K562 (cell line): ENCODE measurements around the gene ALG6. TPM values are rescaled to one million over a fixed set of nuclear protein-coding genes. Genes with fewer than 3 reads are reported as not detected.

Experiments used
- MTA1 ChIP-seq: fragments of 450-650 bp; IDR thresholded peaks from 2 replicates; pipeline ENCODE4 v1.6.1; 2017; ENCODE audit warnings: borderline replicate concordance
- TOE1 ChIP-seq, 2 experiments: fragments of 450-650 bp in 1 of 2; sonication (generic) in 1 of 2; formaldehyde crosslinking in 1 of 2; IDR thresholded peaks; 2 replicates each; pipeline versions ENCODE4 v1.7.1 to v1.8.0; 2016 to 2022; ENCODE audit warnings: borderline replicate concordance in 2 of 2, mild to moderate bottlenecking in 2 of 2, antibody characterized with exemption in 1 of 2, inconsistent platforms in 1 of 2, low read depth in 1 of 2, missing genetic modification reagents in 1 of 2, moderate library complexity in 1 of 2
- polyA plus RNA-seq, 8 experiments: library from polyadenylated mRNA; depleted of rRNA in 4 of 8; stranded (reverse) in 5 of 8; unstranded in 3 of 8; fragments of >200 nt; fragmentation: Nextera tagmentation in 2 of 8; fragmentation: Illumina TruSeq in 1 of 8; extraction: Ambion mirVana in 2 of 8; extraction: Trizol in 1 of 8; gene quantifications; 2 replicates each; pipeline versions ENCODE4 v1.2.1 to v1.2.3, GENCODE V29; 2011 to 2014; ENCODE audit warnings: inconsistent platforms in 1 of 8, missing spikeins in 1 of 8
- total RNA-seq, 7 experiments: library from RNA; depleted of rRNA in 6 of 7; stranded (reverse); fragments of >200 nt in 6 of 7; fragmentation: Illumina TruSeq in 2 of 7; extraction: Trizol in 2 of 7; gene quantifications; 2 replicates each; pipeline versions ENCODE4 v1.2.1 to v1.2.3, GENCODE V29; 2011 to 2021; ENCODE audit warnings: low replicate concordance in 1 of 7
- TF ChIP-seq, protein P1 (sequence below): fragments of 250-450 bp; sonication (Bioruptor Pico); IDR thresholded peaks from 2 replicates; pipeline ENCODE4 v1.5.0; 2020; ENCODE audit warnings: mild to moderate bottlenecking, borderline replicate concordance
- TF ChIP-seq, protein P2 (sequence below): sonication (generic); formaldehyde crosslinking; IDR thresholded peaks from 2 replicates; pipeline ENCODE4 v1.8.0; 2022; ENCODE audit warnings: mild to moderate bottlenecking, missing genetic modification reagents
- TF ChIP-seq, protein P3 (sequence below): fragments of 450-650 bp; IDR thresholded peaks from 2 replicates; pipeline ENCODE4 v1.7.1; 2018; ENCODE audit warnings: mild to moderate bottlenecking, low read depth; ENCODE audit not compliant: partially characterized antibody

The ALG6 gene
- total and polyA plus RNA-seq, 9 of the 15 experiments (the other 6 are each of a cell fraction or from before 2014, with no cell fraction given): 14.6 to 35.7 (median 23.3) TPM

DNA sequence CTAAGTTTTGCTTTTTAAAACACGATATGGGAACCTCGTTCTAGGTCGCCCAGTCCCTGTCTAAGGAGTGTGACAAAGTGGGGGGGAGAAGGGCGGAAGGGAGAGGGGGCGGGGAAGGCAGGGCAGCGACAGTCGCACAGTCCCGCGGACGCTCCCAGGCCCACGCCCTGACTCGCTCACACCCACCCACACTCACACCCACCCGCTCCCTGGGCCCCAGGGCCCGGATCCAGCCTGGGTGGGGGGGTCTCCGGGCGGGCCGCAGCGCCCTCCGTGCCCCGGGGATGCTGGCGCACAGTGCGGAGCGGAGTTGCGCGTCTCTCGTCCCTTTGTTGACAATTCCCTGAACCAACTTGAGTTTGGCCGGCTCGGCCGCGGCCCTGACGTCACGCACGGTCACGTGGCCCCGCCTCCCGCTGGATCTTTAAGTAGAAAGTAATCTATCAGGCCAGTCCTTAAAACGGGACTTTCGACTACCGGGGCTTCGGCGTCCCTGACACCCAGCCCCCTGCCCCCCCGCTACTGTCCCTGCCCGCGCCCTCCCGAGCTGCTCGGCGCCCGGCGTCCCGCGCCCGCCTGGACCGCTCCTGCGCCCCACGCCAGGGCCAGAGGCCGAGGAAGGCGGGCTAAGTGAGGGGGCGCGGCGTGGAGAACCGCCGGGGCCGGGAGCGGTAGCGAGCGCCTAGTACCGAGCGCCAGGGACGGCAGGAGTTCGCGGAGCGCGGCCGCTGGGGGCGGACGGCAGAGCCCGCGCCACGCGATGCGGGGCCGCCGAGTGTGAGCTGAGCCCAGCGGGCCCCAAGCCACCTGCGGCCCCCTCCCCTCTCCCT is 45.1 kb upstream of the ALG6 start, which contains the start of gene FOXD3 (continued):
- TF ChIP-seq, protein P1, sequence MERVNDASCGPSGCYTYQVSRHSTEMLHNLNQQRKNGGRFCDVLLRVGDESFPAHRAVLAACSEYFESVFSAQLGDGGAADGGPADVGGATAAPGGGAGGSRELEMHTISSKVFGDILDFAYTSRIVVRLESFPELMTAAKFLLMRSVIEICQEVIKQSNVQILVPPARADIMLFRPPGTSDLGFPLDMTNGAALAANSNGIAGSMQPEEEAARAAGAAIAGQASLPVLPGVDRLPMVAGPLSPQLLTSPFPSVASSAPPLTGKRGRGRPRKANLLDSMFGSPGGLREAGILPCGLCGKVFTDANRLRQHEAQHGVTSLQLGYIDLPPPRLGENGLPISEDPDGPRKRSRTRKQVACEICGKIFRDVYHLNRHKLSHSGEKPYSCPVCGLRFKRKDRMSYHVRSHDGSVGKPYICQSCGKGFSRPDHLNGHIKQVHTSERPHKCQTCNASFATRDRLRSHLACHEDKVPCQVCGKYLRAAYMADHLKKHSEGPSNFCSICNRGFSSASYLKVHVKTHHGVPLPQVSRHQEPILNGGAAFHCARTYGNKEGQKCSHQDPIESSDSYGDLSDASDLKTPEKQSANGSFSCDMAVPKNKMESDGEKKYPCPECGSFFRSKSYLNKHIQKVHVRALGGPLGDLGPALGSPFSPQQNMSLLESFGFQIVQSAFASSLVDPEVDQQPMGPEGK: no peak
- TF ChIP-seq, protein P2, sequence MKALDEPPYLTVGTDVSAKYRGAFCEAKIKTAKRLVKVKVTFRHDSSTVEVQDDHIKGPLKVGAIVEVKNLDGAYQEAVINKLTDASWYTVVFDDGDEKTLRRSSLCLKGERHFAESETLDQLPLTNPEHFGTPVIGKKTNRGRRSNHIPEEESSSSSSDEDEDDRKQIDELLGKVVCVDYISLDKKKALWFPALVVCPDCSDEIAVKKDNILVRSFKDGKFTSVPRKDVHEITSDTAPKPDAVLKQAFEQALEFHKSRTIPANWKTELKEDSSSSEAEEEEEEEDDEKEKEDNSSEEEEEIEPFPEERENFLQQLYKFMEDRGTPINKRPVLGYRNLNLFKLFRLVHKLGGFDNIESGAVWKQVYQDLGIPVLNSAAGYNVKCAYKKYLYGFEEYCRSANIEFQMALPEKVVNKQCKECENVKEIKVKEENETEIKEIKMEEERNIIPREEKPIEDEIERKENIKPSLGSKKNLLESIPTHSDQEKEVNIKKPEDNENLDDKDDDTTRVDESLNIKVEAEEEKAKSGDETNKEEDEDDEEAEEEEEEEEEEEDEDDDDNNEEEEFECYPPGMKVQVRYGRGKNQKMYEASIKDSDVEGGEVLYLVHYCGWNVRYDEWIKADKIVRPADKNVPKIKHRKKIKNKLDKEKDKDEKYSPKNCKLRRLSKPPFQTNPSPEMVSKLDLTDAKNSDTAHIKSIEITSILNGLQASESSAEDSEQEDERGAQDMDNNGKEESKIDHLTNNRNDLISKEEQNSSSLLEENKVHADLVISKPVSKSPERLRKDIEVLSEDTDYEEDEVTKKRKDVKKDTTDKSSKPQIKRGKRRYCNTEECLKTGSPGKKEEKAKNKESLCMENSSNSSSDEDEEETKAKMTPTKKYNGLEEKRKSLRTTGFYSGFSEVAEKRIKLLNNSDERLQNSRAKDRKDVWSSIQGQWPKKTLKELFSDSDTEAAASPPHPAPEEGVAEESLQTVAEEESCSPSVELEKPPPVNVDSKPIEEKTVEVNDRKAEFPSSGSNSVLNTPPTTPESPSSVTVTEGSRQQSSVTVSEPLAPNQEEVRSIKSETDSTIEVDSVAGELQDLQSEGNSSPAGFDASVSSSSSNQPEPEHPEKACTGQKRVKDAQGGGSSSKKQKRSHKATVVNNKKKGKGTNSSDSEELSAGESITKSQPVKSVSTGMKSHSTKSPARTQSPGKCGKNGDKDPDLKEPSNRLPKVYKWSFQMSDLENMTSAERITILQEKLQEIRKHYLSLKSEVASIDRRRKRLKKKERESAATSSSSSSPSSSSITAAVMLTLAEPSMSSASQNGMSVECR (CRISPR knock-in tag): peak; percentile 54; the same call in 1 of the 2 replicates
- TF ChIP-seq, protein P3, sequence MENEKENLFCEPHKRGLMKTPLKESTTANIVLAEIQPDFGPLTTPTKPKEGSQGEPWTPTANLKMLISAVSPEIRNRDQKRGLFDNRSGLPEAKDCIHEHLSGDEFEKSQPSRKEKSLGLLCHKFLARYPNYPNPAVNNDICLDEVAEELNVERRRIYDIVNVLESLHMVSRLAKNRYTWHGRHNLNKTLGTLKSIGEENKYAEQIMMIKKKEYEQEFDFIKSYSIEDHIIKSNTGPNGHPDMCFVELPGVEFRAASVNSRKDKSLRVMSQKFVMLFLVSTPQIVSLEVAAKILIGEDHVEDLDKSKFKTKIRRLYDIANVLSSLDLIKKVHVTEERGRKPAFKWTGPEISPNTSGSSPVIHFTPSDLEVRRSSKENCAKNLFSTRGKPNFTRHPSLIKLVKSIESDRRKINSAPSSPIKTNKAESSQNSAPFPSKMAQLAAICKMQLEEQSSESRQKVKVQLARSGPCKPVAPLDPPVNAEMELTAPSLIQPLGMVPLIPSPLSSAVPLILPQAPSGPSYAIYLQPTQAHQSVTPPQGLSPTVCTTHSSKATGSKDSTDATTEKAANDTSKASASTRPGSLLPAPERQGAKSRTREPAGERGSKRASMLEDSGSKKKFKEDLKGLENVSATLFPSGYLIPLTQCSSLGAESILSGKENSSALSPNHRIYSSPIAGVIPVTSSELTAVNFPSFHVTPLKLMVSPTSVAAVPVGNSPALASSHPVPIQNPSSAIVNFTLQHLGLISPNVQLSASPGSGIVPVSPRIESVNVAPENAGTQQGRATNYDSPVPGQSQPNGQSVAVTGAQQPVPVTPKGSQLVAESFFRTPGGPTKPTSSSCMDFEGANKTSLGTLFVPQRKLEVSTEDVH: no peak
- TF ChIP-seq TOE1 (IDR thresholded peaks at IDR 0.05; ENCODE audit: borderline replicate concordance): peak; percentile 76; the same call in 1 of the 2 replicates
- TF ChIP-seq TOE1 (CRISPR knock-in tag; IDR thresholded peaks at IDR 0.05; ENCODE audit: borderline replicate concordance, low read depth): no peak
- TF ChIP-seq MTA1: no peak
